GM12864 (cell line): ENCODE results near the gene FAM222B.
"Not testable (repeated sequence)": the region's sequence is repeated elsewhere in the genome, so short reads cannot be mapped to it uniquely, and the experiment has no call there.

Experiments used
- DNase-seq: peaks from one replicate; pipeline ENCODE4 v3.0.0-alpha.2; 2011; ENCODE audit warnings: low read depth
- H3K4me3 ChIP-seq: 2 replicates; pipeline ENCODE4 v1.5.1; 2011; ENCODE audit warnings: mild to moderate bottlenecking, low read depth, low read length, control low read depth
- TF ChIP-seq, protein P1 (sequence below): IDR thresholded peaks from 2 replicates; pipeline ENCODE4 v1.5.1; 2011; ENCODE audit warnings: low read depth, mild to moderate bottlenecking, moderate library complexity, low read length, control low read depth, inconsistent platforms; ENCODE audit errors: missing control alignments

The FAM222B gene

DNA sequence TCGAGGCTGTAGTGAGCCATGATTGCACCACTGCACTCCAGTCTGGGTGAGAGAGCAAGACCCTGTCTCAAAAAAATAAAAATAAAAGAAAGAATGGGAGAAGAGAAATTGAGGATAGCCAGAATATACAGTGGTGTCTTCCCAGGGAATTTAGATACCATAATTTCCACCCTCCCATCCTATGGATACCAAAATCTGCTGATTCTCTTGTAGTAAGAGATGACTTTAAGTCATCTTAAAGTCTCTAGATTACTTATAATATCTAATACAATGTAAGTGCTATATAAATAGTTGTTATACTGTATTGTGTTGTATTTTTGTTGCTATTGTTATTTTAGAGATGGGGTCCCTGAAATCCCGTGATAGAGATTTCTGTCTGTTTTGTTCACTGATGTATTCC is 10.7 kb upstream of the FAM222B start:
- no peak for DNase-seq
- TF ChIP-seq, protein P1, sequence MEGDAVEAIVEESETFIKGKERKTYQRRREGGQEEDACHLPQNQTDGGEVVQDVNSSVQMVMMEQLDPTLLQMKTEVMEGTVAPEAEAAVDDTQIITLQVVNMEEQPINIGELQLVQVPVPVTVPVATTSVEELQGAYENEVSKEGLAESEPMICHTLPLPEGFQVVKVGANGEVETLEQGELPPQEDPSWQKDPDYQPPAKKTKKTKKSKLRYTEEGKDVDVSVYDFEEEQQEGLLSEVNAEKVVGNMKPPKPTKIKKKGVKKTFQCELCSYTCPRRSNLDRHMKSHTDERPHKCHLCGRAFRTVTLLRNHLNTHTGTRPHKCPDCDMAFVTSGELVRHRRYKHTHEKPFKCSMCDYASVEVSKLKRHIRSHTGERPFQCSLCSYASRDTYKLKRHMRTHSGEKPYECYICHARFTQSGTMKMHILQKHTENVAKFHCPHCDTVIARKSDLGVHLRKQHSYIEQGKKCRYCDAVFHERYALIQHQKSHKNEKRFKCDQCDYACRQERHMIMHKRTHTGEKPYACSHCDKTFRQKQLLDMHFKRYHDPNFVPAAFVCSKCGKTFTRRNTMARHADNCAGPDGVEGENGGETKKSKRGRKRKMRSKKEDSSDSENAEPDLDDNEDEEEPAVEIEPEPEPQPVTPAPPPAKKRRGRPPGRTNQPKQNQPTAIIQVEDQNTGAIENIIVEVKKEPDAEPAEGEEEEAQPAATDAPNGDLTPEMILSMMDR: no peak
- no peak overlapping the region for H3K4me3 ChIP-seq

DNA sequence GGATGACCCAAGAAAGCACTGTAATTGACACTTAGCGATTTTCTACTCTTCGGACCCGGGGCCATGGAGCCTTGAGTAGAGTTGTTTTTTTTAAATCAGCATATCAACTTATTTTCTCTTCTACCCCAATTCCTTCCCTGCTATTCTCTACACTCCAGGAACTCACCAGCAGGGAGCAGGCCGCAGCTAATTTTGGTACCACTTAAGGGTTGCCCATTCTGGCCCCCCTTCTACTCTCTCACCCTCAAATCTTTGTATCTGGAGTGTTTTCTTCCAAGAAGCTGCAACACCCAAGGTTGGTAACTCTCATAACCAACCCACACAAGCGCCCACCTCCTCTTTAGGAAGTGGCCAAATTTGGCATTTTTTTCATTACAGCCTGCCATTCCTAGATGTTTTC is 6.7 kb upstream of the FAM222B start:
- no peak for DNase-seq
- no peak overlapping the region for H3K4me3 ChIP-seq
- TF ChIP-seq, protein P1: peak; percentile 15

DNA sequence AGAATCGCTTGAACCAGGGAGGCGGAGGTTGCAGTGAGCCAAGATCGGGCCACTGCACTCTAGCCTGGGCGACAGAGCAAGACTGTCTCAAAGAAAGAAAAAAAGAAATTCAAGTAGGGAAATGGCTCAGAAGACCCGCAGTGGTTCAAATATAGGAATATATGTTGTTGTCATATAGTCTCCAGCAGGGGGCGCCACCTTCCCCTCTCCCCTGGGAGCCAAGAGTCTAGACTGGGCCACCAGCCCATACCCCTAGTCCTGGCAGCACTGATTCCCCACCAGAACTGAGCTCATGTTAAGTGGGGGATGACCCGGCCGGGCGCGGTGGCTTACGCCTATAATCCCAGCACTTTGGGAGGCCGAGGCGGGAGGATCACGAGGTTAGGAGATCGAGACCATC is 6.1 kb upstream of the FAM222B start:
- TF ChIP-seq, protein P1: peak; percentile 60
- not testable (repeated sequence) for DNase-seq, H3K4me3 ChIP-seq

DNA sequence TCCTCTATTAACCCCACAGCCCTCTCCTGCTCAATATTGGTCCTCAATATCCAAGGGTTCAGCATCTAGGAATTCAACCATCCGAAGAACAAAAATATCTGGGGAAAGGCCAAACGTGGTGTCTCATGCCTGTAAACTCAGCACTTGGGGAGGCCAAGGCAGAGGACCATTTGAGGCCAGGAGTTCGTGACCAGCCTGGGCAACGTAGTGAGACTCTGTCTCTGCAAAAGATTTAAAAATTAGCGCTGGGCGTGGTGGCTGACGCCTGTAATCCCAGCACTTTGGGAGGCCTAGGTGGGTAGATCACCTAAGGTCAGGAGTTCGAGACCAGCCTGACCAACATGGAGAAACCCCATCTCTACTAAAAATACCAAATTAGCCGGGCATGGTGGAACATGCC is 4.1 kb upstream of the FAM222B start:
- not testable (repeated sequence) for DNase-seq, H3K4me3 ChIP-seq

DNA sequence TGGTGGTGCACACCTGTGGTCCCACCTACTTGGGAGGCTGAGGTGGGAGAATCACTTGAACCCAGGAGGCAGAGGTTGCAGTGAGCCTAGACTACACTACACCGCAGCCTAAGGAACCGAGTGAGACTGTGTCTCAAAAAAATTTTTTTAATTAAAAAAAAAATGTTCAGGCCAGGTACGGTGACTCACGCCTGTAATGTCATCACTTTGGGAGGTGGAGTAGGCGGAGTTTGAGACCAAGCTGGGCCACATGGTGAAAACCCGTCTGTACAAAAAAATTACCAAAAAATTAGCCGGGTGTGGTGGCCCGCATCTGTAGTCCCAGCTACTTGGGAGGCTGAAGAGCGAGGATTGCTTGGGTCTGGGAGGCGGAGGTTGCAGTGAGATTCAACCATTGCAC is 3.6 kb upstream of the FAM222B start:
- TF ChIP-seq, protein P1: no peak
- H3K4me3 ChIP-seq: no peak overlapping the region
- no peak for DNase-seq

DNA sequence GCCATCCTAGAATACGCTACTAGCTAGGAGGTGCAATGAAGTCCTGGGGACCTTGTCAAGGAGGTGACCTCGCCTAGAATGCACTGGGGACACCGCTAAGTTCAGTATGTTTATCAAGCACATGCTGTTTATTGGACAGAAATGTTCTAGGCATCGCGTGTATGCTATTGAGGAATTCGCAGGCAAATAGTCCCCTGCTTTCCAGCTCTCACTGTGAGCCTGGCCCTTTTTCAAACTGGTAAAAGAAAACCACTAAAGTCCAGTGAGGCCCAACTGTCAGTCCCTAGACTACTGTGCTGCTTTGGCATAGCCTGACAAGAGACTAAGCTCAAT is 1.2 kb upstream of the FAM222B start:
- TF ChIP-seq, protein P1: no peak
- no peak for DNase-seq
- no peak overlapping the region for H3K4me3 ChIP-seq

DNA sequence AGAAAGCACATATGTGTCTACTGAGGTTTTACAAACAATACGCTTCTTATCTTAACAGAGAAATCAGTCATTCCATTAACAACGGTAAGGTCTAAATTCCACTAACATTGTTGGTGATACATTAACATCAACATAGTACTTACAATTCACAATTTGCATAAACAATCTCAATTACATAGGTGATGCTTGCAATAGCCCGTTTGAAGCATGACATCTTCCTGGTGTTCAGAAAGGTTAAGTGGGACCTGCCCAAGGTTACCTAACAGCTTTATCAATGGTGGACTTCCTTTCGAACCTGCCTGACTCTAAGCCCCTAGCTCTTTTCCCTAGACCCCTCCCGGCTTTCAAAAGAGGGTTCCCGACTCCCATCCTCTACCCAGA is 699 bp downstream of the FAM222B start:
- peak overlapping the region; percentile 71 for H3K4me3 ChIP-seq
- DNase-seq: no peak
- TF ChIP-seq, protein P1: no peak

DNA sequence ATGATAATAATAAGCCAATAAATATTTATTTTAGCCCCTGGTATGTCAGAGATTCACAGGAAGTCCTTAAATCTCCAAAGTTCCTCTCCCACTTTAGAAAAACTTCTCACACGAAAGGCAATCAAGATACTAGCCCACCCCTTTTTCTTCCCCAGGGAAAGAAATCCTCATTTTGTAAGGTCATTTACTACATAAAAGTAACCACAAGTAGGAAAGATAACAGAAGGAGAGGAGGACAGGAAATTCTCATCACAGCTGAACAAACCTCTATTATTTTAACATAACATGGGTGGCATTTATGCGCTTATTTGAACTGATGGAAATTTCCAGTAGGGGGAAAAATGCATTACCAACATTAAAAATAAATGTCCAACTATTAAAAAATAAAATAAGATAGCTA is 3.4 kb downstream of the FAM222B start:
- TF ChIP-seq, protein P1: no peak
- DNase-seq: no peak
- H3K4me3 ChIP-seq: no peak overlapping the region

DNA sequence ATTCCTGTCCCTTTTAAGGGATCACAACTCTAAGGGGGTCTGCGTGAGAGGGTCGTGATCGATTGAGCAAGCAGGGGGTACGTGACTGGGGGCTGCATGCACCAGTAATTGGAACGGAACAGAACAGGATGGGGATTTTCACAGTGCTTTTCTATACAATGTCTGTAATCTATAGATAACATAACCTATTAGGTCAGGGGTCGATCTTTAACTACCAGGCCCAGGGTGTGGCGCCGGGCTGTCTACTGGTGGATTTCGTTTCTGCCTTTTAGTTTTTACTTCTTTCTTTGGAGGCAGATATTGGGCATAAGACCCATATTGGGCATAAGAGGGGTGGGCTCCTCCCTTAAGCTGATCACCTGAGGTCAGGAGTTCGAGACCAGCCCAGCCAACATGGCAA is 6.0 kb downstream of the FAM222B start:
- not testable (repeated sequence) for DNase-seq, H3K4me3 ChIP-seq
